Heart right ventricle (tissue), 16 donors: ENCODE measurements around the gene BCOR. TPM values are rescaled to one million over a fixed set of nuclear protein-coding genes. Genes with fewer than 3 reads are reported as not detected.

Source experiments
- ATAC-seq, 8 donors: fragments of 200-7000 bp; cut with Tn5 transposase; one replicate each; pipeline ENCODE4 v1.9.1; 2020; ENCODE audit warnings: mild to moderate bottlenecking in 8 of 8, moderate library complexity in 8 of 8, moderate number of reproducible peaks in 1 of 8
- DNase-seq, 2 donors: peaks; one replicate each; pipeline ENCODE4 v3.0.0-alpha.2; 2020
- H3K27ac ChIP-seq, 10 donors: fragments of 200-600 bp; sonication (generic) in 2 of 10; one replicate each; pipeline versions ENCODE4 v1.5.0 to v1.8.0; 2020 to 2022; ENCODE audit warnings: mild to moderate bottlenecking in 3 of 10
- H3K27me3 ChIP-seq, 7 donors: fragments of 200-600 bp; one replicate each; pipeline ENCODE4 v1.8.0; 2021 to 2022; ENCODE audit warnings: mild to moderate bottlenecking in 2 of 7
- H3K36me3 ChIP-seq, 9 donors: fragments of 200-600 bp; sonication (generic) in 1 of 9; one replicate each; pipeline versions ENCODE4 v1.5.0 to v1.8.0; 2020 to 2022; ENCODE audit warnings: mild to moderate bottlenecking in 2 of 9
- H3K4me1 ChIP-seq, 9 donors: fragments of 200-600 bp; sonication (generic) in 1 of 9; one replicate each; pipeline versions ENCODE4 v1.5.0 to v1.8.0; 2020 to 2022; ENCODE audit warnings: mild to moderate bottlenecking in 4 of 9
- H3K4me3 ChIP-seq, 10 donors: fragments of 200-600 bp; sonication (generic) in 2 of 10; one replicate each; pipeline versions ENCODE4 v1.5.0 to v1.8.0; 2020 to 2022; ENCODE audit warnings: mild to moderate bottlenecking in 7 of 10, moderate library complexity in 2 of 10
- H3K9me3 ChIP-seq, 11 donors: fragments of 200-600 bp in 10 of 11; sonication (generic) in 2 of 11; one replicate each; pipeline versions ENCODE4 v1.5.0 to v1.8.0; 2013 to 2022; ENCODE audit warnings: mild to moderate bottlenecking in 2 of 11, control low read depth in 1 of 11, moderate library complexity in 1 of 11
- WGBS, 2 donors: extraction: QIAGEN DNeasy Blood & Tissue Kit; methylation state at CpG; one replicate each; pipeline ENCODE4 v1.1.7; 2013; ENCODE audit warnings: inconsistent platforms in 1 of 2; 5-methylcytosine and 5-hydroxymethylcytosine counted together
- intact Hi-C, 10 donors: fragments of 100-400 bp; cut with DNase I; formaldehyde crosslinking; loops; one replicate each; pipeline versions ENCODE4 v1.11.1 to v1.14.2; 2022
- polyA plus RNA-seq, 2 donors: library from polyadenylated mRNA; stranded (reverse); fragments of 200-250 nt; gene quantifications; one replicate each; pipeline ENCODE4 v1.2.3, GENCODE V29; 2013
- total RNA-seq, 10 donors: library from RNA; stranded (reverse); fragmentation: NEBNext Ultra II Directional in 3 of 10; extraction: Animal tissue kit (Norgen Biotek cat#: 25700) in 3 of 10; gene quantifications; one replicate each; pipeline versions ENCODE4 v1.2.1 to v1.2.4, GENCODE V29; 2021 to 2023
- TF ChIP-seq, protein P1 (sequence below), 9 donors: fragments of 200-600 bp; sonication (generic) in 2 of 9; IDR thresholded peaks; one replicate each; pipeline versions ENCODE4 v1.5.0 to v1.8.0; 2021 to 2022; ENCODE audit warnings: antibody characterized with exemption in 9 of 9, mild to moderate bottlenecking in 5 of 9, moderate library complexity in 1 of 9
- donor health status: Arrhythmogenic right ventricular cardiomyopathy.
- donor health status: ischemic (EF 13 %, LVEDD 7.1; RV severe dilation, severe dysfunction).
- donor health status: healthy with polysubstance abuse.
- donor health status: DM: no; HTN: yes; CAD: no.
- donor health status: DM: no; HTN: no; CAD: no.
- donor health status: ischemic (EF 25% LVEDD 6.9; RV normal size, moderate dysfunction).
- donor health status: ischemic (EF 25% LVEDD 5.7; RV mildly dilated, moderate dysfunction).
- donor health status: healthy.
- donor health status: DM: yes; HTN: yes; CAD: no.
- donor health status: Ischemic cardiomyopathy.
- donor health status: ischemic (EF 35%, LVEDD 5.7; RV mildly dilated, moderate dysfunction).
- donor health status: nonischemic (EF 11% LVEDD 7.7; RV severe dilation, severe dysfunction).
- donor health status: DM: yes; HTN: yes; CAD: no.
- donor health status: PGD.
- donor health status: ischemic (EF 29% LVEDD 5.4; RV normal size, mild dysfunction).
- donor health status: nonischemic (EF 23%, LVEDD 6.1; RV moderate dilation, normal function).

BCOR gene
- total and polyA plus RNA-seq, 12 donors, result 9.1 to 27.2 (median 19.2) TPM

DNA sequence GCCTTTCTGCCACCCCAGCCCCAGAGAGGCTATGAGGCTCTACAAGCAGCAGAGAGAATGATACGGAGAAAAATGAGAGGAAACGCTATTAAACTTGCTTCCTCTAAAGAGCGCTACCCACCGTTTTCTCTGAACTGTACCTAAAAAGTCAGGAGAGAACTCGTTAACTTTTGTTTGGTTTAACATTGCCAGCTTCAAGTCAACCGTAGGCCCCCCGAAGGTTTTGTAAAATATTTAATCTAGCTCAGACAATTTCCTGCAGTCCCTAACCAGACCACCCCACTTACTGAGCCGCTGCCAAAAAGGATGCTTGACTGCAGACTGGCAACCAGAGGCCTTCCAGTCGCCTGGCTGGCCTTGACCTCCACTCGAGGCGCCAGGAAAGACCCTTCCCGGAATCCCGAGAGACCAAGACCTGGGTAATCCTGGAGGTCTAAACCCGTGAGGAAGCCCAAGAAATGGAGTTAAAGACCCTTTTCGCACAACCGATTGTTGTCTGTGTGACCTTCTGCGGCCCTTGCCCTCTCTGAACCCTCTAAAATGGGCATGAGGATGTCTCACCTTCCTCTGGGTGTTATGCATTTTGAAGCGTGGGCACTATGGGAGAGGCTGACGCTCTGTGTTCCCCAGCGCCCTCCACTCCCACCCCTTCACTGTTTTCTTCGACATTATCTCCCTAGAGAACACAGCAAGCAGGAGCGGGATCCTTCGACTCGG lies 86.3 kb downstream of the BCOR start:
- peaks cover 0 to 59% (median 28%) of the 10 kb centered on the region in 9 donors for H3K4me1 ChIP-seq
- WGBS, 2 donors, result 66 to 69% methylated on average over 23 to 24 of the region's 24 CpGs
- intact Hi-C loops, result loop anchor here in 7 of 10 donors (2.0 to 10.0 kb wide), 18 partner anchors 39 to 253 kb away; partner anchors contain the start of gene BCOR (in 3 of the 7)
- H3K36me3 ChIP-seq, result no peaks in the 10 kb centered on the region
- TF ChIP-seq, protein P1, sequence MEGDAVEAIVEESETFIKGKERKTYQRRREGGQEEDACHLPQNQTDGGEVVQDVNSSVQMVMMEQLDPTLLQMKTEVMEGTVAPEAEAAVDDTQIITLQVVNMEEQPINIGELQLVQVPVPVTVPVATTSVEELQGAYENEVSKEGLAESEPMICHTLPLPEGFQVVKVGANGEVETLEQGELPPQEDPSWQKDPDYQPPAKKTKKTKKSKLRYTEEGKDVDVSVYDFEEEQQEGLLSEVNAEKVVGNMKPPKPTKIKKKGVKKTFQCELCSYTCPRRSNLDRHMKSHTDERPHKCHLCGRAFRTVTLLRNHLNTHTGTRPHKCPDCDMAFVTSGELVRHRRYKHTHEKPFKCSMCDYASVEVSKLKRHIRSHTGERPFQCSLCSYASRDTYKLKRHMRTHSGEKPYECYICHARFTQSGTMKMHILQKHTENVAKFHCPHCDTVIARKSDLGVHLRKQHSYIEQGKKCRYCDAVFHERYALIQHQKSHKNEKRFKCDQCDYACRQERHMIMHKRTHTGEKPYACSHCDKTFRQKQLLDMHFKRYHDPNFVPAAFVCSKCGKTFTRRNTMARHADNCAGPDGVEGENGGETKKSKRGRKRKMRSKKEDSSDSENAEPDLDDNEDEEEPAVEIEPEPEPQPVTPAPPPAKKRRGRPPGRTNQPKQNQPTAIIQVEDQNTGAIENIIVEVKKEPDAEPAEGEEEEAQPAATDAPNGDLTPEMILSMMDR (IDR thresholded peaks at IDR 0.05), result no peak
- H3K9me3 ChIP-seq, result peaks cover 0 to 9% (median 0%) of the 10 kb centered on the region in 11 donors
- H3K27me3 ChIP-seq, result peaks cover 0 to 93% (median 0%) of the 10 kb centered on the region in 7 donors
- ATAC-seq, result no peak
- peak overlapping the region in 9 of 10 donors; percentile 89 to 98 (median 96) for H3K27ac ChIP-seq
- no peak for DNase-seq
- H3K4me3 ChIP-seq, result peak overlapping the region in 1 of 10 donors; percentile 54

DNA sequence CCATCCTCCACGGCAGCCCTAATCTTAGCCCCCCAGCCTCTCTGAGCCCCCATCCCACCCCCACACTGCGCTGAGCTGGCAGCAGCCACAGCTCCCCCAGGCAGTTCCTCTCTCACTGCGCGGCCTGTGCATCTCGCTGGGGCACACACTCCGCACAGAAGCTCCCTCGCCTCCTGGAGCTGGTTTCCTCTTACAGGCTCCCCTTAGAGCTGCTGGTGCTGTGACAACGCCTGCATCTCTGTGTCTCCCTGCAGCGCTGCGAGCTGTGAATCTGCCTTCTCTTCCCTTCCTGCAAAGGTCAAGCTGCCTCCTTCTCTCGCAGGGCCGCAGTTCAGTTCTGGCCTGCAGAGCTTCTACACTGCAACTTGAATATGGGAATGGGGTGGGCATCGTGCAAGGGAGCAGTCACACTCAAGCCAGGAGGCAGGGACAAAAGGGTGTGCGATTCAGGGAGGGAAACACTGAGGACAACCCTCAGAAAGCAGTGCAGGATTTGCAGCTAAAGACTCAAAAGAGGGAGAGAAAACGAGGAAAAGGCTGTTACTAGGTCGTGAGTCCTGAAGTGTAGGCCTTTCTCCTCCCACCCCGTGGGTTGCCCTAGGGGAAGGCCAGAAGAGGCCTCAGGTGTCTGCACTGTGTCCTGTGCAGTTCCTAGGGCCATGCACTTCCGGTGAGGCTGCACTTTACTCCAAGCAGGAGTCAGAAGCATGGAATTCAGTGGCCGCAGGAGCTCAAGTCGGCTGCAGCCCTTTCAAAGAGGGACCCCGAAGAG lies 87.0 kb downstream of the BCOR start:
- H3K4me1 ChIP-seq, result peaks cover 0 to 67% (median 32%) of the 10 kb centered on the region in 9 donors
- peaks cover 0 to 2% (median 0%) of the 10 kb centered on the region in 11 donors for H3K9me3 ChIP-seq
- no peak overlapping the region for H3K4me3 ChIP-seq
- no peak for DNase-seq
- H3K27ac ChIP-seq, result peak overlapping the region in 1 of 10 donors; percentile 97
- no peak for ATAC-seq
- H3K36me3 ChIP-seq, result no peaks in the 10 kb centered on the region
- H3K27me3 ChIP-seq, result peaks cover 0 to 95% (median 0%) of the 10 kb centered on the region in 7 donors
- WGBS, 2 donors, result 89 to 94% methylated on average over 17 to 21 of the region's 21 CpGs
- intact Hi-C loops, result loop anchor here in 7 of 10 donors (5.0 to 10.0 kb wide), 17 partner anchors 38 to 254 kb away; partner anchors contain the start of gene BCOR (in 3 of the 7)
- TF ChIP-seq, protein P1 (IDR thresholded peaks at IDR 0.05), result no peak

DNA sequence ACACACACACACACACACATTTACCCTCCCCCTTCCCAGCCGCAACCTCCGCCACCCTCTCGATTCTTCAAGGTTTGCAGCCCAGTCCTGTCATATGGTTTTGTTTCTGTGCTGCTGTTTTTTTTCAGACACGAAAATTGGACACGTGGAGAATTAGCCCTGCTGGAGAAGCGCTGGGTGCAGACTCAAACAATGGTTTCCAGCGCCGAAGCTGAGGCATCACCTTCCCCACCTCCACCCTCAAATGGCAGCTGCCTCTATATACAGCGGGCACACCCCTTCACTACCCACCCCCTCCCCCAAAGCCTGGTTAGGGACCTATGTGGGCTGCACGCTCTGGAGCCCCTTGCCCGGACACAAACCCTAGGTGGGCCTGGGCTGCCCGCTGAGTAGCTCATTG lies 87.9 kb downstream of the BCOR start:
- Histone ChIP-seq H3K9me3 (no peaks in the 10 kb centered on the region), H3K27me3 (peaks cover 0 to 95% (median 0%) of the 10 kb centered on the region in 7 donors), H3K36me3 (no peaks in the 10 kb centered on the region), H3K4me1 (peaks cover 0 to 70% (median 37%) of the 10 kb centered on the region in 9 donors), H3K4me3 (no peak overlapping the region), H3K27ac (no peak overlapping the region)
- no peak for ATAC-seq
- no peak for DNase-seq
- intact Hi-C loops, result loop anchor here in 7 of 10 donors (5.0 to 10.0 kb wide), 18 partner anchors 38 to 255 kb away; partner anchors contain the start of gene BCOR (in 3 of the 7)
- TF ChIP-seq, protein P1 (IDR thresholded peaks at IDR 0.05), result no peak
- WGBS, 2 donors, result 66 to 77% methylated on average over 12 of the region's 12 CpGs

DNA sequence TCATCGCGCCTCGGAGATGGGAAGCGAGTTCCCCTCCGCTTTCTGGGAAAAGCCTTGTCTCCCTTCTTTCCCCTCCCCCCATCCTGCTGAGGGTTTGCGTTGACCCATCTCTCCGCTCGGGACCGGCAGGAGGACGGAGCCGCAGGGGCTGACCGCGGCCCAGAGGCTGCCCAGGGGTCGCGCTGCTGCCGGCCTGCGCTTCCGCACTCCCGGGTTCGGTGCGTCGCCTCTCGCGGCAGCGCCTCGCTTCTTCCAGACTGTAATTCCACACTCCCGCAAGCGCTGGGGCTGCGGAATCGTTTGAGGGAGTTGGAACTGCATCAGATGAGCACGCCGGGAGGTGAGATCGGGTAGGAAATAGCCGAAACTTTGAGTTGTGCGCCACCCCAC lies 88.3 kb downstream of the BCOR start:
- DNase-seq (no peak), ATAC-seq (no peak)
- Histone ChIP-seq H3K27ac (peak overlapping the region in 2 of 10 donors; percentile 31 to 50), H3K36me3 (no peaks in the 10 kb centered on the region), H3K4me3 (peak overlapping the region in 9 of 10 donors; percentile 3 to 42 (median 34)), H3K9me3 (no peaks in the 10 kb centered on the region), H3K27me3 (peaks cover 0 to 97% (median 0%) of the 10 kb centered on the region in 7 donors), H3K4me1 (peaks cover 0 to 70% (median 37%) of the 10 kb centered on the region in 9 donors)
- intact Hi-C loops, result loop anchor here in 4 of 10 donors (10.0 kb wide), 3 partner anchors 85 to 195 kb away; no protein-coding TSS in a partner anchor
- 21 to 27% methylated on average over 24 to 35 of the region's 35 CpGs for WGBS, 2 donors
- TF ChIP-seq, protein P1 (IDR thresholded peaks at IDR 0.05), result no peak
